HEK293 (cell line): ENCODE measurements around the gene FBL.

Experiments
- CTCF ChIA-PET: fragments of 350-600 bp; formaldehyde crosslinking; extraction: SDS; loops from one replicate; lab custom pipeline; 2021; ENCODE audit warnings: antibody characterized with exemption; lab: Yijun Ruan, JAX
- POLR2A ChIA-PET: fragments of 300-600 bp; formaldehyde crosslinking; extraction: SDS; loops from one replicate; lab custom pipeline; 2020; ENCODE audit warnings: antibody characterized with exemption, inconsistent platforms; lab: Yijun Ruan, JAX
- H3K27ac ChIP-seq: fragments of 200-500 bp; sonication (Bioruptor generic); 2 replicates; pipeline ENCODE4 v1.5.1; 2014; ENCODE audit warnings: low read depth, low read length, control low read depth, inconsistent platforms; ENCODE audit errors: extremely low read depth
- H3K36me3 ChIP-seq, 2 experiments: fragments of 200-500 bp in 1 of 2; sonication (Bioruptor generic) in 1 of 2; 1 replicate in 1 of 2; 2 replicates in 1 of 2; pipeline ENCODE4 v1.5.1; 2014 to 2017; ENCODE audit warnings: inconsistent platforms in 2 of 2, low read length in 2 of 2; ENCODE audit not compliant: control insufficient read depth in 2 of 2, insufficient read depth in 1 of 2
- H3K4me1 ChIP-seq: fragments of 200-500 bp; sonication (Bioruptor generic); 2 replicates; pipeline ENCODE4 v1.5.1; 2014; ENCODE audit warnings: mild to moderate bottlenecking, low read length, inconsistent platforms; ENCODE audit not compliant: control insufficient read depth, insufficient read depth
- H3K4me3 ChIP-seq: 2 replicates; pipeline ENCODE4 v1.5.1; 2011; ENCODE audit warnings: low read depth, mild to moderate bottlenecking, control low read depth, low read length, moderate library complexity
- H3K9me3 ChIP-seq: fragments of 200-500 bp; sonication (Bioruptor generic); 2 replicates; pipeline ENCODE4 v1.5.1; 2014; ENCODE audit warnings: low read depth, low read length, inconsistent platforms; ENCODE audit not compliant: control insufficient read depth, insufficient read depth
- HOXD13 ChIP-seq: sonication (generic); formaldehyde crosslinking; IDR thresholded peaks from 2 replicates; pipeline ENCODE4 v1.8.0; 2022; ENCODE audit warnings: missing genetic modification reagents, borderline replicate concordance
- KLF10 ChIP-seq: fragments of 450-650 bp; IDR thresholded peaks from 2 replicates; pipeline ENCODE4 v1.5.1; 2018; ENCODE audit warnings: missing biosample characterization, mild to moderate bottlenecking, missing genetic modification characterization
- KLF9 ChIP-seq: fragments of 450-650 bp; formaldehyde crosslinking; IDR thresholded peaks from 2 replicates; pipeline ENCODE4 v1.5.1; 2016; ENCODE audit warnings: missing biosample characterization, missing genetic modification characterization, low read depth
- MYNN ChIP-seq: fragments of 450-650 bp; formaldehyde crosslinking; IDR thresholded peaks from 2 replicates; pipeline ENCODE4 v1.5.1; 2016; ENCODE audit warnings: missing biosample characterization, missing genetic modification characterization, borderline replicate concordance
- PATZ1 ChIP-seq: fragments of 450-650 bp; formaldehyde crosslinking; IDR thresholded peaks from 2 replicates; pipeline ENCODE4 v1.5.1; 2016; ENCODE audit warnings: missing biosample characterization, missing genetic modification characterization
- SALL2 ChIP-seq: fragments of 450-650 bp; formaldehyde crosslinking; IDR thresholded peaks from 2 replicates; pipeline ENCODE4 v1.5.0; 2017; ENCODE audit warnings: missing biosample characterization, mild to moderate bottlenecking, missing genetic modification characterization, borderline replicate concordance
- SP7 ChIP-seq: fragments of 450-650 bp; formaldehyde crosslinking; IDR thresholded peaks from 2 replicates; pipeline ENCODE4 v1.5.1; 2016; ENCODE audit warnings: missing biosample characterization, missing genetic modification characterization
- ZBTB8A ChIP-seq: fragments of 450-650 bp; formaldehyde crosslinking; IDR thresholded peaks from 2 replicates; pipeline ENCODE4 v1.5.1; 2016; ENCODE audit warnings: missing biosample characterization, missing genetic modification characterization
- ZNF157 ChIP-seq: fragments of 450-650 bp; formaldehyde crosslinking; IDR thresholded peaks from 2 replicates; pipeline ENCODE4 v1.5.1; 2016; ENCODE audit warnings: missing biosample characterization, missing genetic modification characterization
- ZNF169 ChIP-seq: fragments of 450-650 bp; formaldehyde crosslinking; IDR thresholded peaks from 2 replicates; pipeline ENCODE4 v1.5.1; 2016; ENCODE audit warnings: missing biosample characterization, missing genetic modification characterization
- ZNF175 ChIP-seq: fragments of 450-650 bp; formaldehyde crosslinking; IDR thresholded peaks from 2 replicates; pipeline ENCODE4 v1.5.1; 2016; ENCODE audit warnings: missing biosample characterization, missing genetic modification characterization
- ZNF221 ChIP-seq: fragments of 450-650 bp; formaldehyde crosslinking; IDR thresholded peaks from 2 replicates; pipeline ENCODE4 v1.5.1; 2017; ENCODE audit warnings: missing biosample characterization, missing genetic modification characterization, borderline replicate concordance
- ZNF311 ChIP-seq: fragments of 450-650 bp; formaldehyde crosslinking; IDR thresholded peaks from 2 replicates; pipeline ENCODE4 v1.5.1; 2017; ENCODE audit warnings: missing biosample characterization, missing genetic modification characterization, borderline replicate concordance
- ZNF341 ChIP-seq: fragments of 450-650 bp; formaldehyde crosslinking; IDR thresholded peaks from 2 replicates; pipeline ENCODE4; 2016; ENCODE audit warnings: low read depth, missing biosample characterization, missing genetic modification characterization
- ZNF404 ChIP-seq: fragments of 450-650 bp; formaldehyde crosslinking; IDR thresholded peaks from 2 replicates; pipeline ENCODE4 v1.5.1; 2017; ENCODE audit warnings: missing biosample characterization, missing genetic modification characterization
- ZNF423 ChIP-seq: fragments of 450-650 bp; formaldehyde crosslinking; IDR thresholded peaks from 2 replicates; pipeline ENCODE4 v1.5.1; 2016; ENCODE audit warnings: missing biosample characterization, missing genetic modification characterization
- ZNF473 ChIP-seq: fragments of 450-650 bp; formaldehyde crosslinking; IDR thresholded peaks from 2 replicates; pipeline ENCODE4 v1.5.1; 2017; ENCODE audit warnings: missing biosample characterization, missing genetic modification characterization
- ZNF501 ChIP-seq: fragments of 450-650 bp; formaldehyde crosslinking; IDR thresholded peaks from 2 replicates; pipeline ENCODE4 v1.5.1; 2016; ENCODE audit warnings: missing biosample characterization, missing genetic modification characterization
- ZNF530 ChIP-seq: fragments of 450-650 bp; formaldehyde crosslinking; IDR thresholded peaks from 2 replicates; pipeline ENCODE4 v1.5.1; 2016; ENCODE audit warnings: low read depth, missing biosample characterization, missing genetic modification characterization
- ZNF624 ChIP-seq: fragments of 450-650 bp; formaldehyde crosslinking; IDR thresholded peaks from 2 replicates; pipeline ENCODE4 v1.5.1; 2017; ENCODE audit warnings: missing biosample characterization, missing genetic modification characterization
- ZNF660 ChIP-seq: fragments of 450-650 bp; IDR thresholded peaks from 2 replicates; pipeline ENCODE4 v1.5.1; 2018; ENCODE audit warnings: missing biosample characterization, mild to moderate bottlenecking, missing genetic modification characterization
- ZNF664 ChIP-seq: fragments of 450-650 bp; formaldehyde crosslinking; IDR thresholded peaks from 2 replicates; pipeline ENCODE4 v1.5.1; 2016; ENCODE audit warnings: missing biosample characterization, missing genetic modification characterization
- ZNF76 ChIP-seq: fragments of 450-650 bp; formaldehyde crosslinking; IDR thresholded peaks from 2 replicates; pipeline ENCODE4; 2016; ENCODE audit warnings: low read depth, missing biosample characterization, missing genetic modification characterization, borderline replicate concordance
- ZNF768 ChIP-seq: fragments of 450-650 bp; formaldehyde crosslinking; IDR thresholded peaks from 2 replicates; pipeline ENCODE4 v1.5.1; 2018; ENCODE audit warnings: missing biosample characterization, mild to moderate bottlenecking, missing genetic modification characterization
- ZNF791 ChIP-seq: fragments of 450-650 bp; formaldehyde crosslinking; IDR thresholded peaks from 2 replicates; pipeline ENCODE4 v1.5.1; 2016; ENCODE audit warnings: missing biosample characterization, missing genetic modification characterization
- ZSCAN16 ChIP-seq: fragments of 450-650 bp; formaldehyde crosslinking; IDR thresholded peaks from 2 replicates; pipeline ENCODE4 v1.5.1; 2016; ENCODE audit warnings: missing biosample characterization, missing genetic modification characterization
- TF ChIP-seq, protein P1 (sequence below): fragments of 450-650 bp; formaldehyde crosslinking; IDR thresholded peaks from 2 replicates; pipeline ENCODE4 v1.5.1; 2016; ENCODE audit warnings: missing biosample characterization, missing genetic modification characterization
- TF ChIP-seq, protein P2 (sequence below): fragments of 450-650 bp; formaldehyde crosslinking; IDR thresholded peaks from 2 replicates; pipeline ENCODE4 v1.5.1; 2016; ENCODE audit warnings: missing biosample characterization, missing genetic modification characterization, low read depth
- TF ChIP-seq, protein P3 (sequence below): fragments of 450-650 bp; formaldehyde crosslinking; IDR thresholded peaks from 2 replicates; pipeline ENCODE4 v1.5.1; 2016; ENCODE audit warnings: missing biosample characterization, missing genetic modification characterization

FBL gene

DNA sequence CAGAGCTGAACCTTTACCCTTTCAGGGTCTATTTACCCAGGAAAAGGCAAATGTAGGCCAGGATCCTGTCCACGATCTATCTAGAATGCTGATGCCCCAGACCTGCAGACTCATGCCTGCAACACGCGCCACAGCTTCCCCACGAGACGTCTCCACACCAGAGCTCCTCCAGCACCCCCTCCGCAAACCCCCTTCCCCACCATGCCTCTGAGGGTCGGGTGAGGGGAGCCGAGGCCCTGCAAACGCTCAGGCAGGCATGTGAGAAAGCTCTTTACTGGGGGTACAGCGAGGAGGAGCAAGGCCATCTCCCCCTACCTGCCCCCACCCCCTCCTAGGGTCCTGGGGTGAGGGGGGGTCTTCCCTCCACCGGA is 21.1 kb downstream of the FBL start (continued):
- no peak for TF ChIP-seq ZNF221 (tag by site-specific recombination)
- no peak for TF ChIP-seq ZNF473 (tag by site-specific recombination)

GRCh38 chr19:39824143-39825092 is 21.8 kb downstream of the FBL start:
- ChIA-PET POLR2A (interaction anchor here (1.5 to 2.5 kb wide), 2 partner anchors 9 to 31 kb away, joined by 4 to 28 read pairs; partner anchors contain the start of gene DYRK1B), CTCF (interaction anchor here (0.6 to 9.7 kb wide), 4 partner anchors 19 to 305 kb away, joined by 3 to 102 read pairs (median 4); no protein-coding TSS in a partner anchor)
- Histone ChIP-seq H3K9me3 (no peaks in the 10 kb centered on the region), H3K4me3 (peak overlapping the region; percentile 59), H3K4me1 (peaks cover 12% of the 10 kb centered on the region), H3K27ac (peak overlapping the region; percentile 75), H3K36me3 (peaks cover 41 to 80% of the 10 kb centered on the region in 2 experiments)
- TF ChIP-seq ZNF157 (tag by site-specific recombination), result peak; percentile 30; the same call in 1 of the 2 replicates
- no peak for TF ChIP-seq HOXD13 (CRISPR knock-in tag)
- TF ChIP-seq ZNF660 (tag by site-specific recombination), result peak; percentile 58
- no peak; the same call in 1 of the 2 replicates for TF ChIP-seq ZSCAN16 (tag by site-specific recombination)
- peak; percentile 97 for TF ChIP-seq KLF10 (tag by site-specific recombination)
- peak; percentile 13; the same call in 1 of the 2 replicates for TF ChIP-seq SALL2 (tag by site-specific recombination)
- no peak for TF ChIP-seq ZNF423 (tag by site-specific recombination)
- TF ChIP-seq, protein P1, sequence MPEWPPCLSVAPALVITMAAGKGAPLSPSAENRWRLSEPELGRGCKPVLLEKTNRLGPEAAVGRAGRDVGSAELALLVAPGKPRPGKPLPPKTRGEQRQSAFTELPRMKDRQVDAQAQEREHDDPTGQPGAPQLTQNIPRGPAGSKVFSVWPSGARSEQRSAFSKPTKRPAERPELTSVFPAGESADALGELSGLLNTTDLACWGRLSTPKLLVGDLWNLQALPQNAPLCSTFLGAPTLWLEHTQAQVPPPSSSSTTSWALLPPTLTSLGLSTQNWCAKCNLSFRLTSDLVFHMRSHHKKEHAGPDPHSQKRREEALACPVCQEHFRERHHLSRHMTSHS, result no peak
- no peak; the same call in 1 of the 2 replicates for TF ChIP-seq ZNF624
- no peak; the same call in 1 of the 2 replicates for TF ChIP-seq ZNF664 (tag by site-specific recombination)
- no peak; the same call in 1 of the 2 replicates for TF ChIP-seq MYNN
- TF ChIP-seq ZNF311 (tag by site-specific recombination), result no peak
- peak; percentile 82 for TF ChIP-seq SP7 (tag by site-specific recombination)
- TF ChIP-seq ZBTB8A (tag by site-specific recombination), result peak; percentile 55; the same call in 1 of the 2 replicates
- TF ChIP-seq ZNF501 (tag by site-specific recombination), result peak; percentile 82; the same call in 1 of the 2 replicates
- peak; percentile 57 for TF ChIP-seq PATZ1 (tag by site-specific recombination)
- TF ChIP-seq ZNF175 (tag by site-specific recombination), result no peak
- TF ChIP-seq KLF9 (tag by site-specific recombination), result peak; percentile 76
- no peak for TF ChIP-seq ZNF404 (tag by site-specific recombination)
- peak; percentile 95 for TF ChIP-seq ZNF76 (tag by site-specific recombination)
- TF ChIP-seq ZNF341 (tag by site-specific recombination), result peak; percentile 24; the same call in 1 of the 2 replicates
- TF ChIP-seq, protein P2, sequence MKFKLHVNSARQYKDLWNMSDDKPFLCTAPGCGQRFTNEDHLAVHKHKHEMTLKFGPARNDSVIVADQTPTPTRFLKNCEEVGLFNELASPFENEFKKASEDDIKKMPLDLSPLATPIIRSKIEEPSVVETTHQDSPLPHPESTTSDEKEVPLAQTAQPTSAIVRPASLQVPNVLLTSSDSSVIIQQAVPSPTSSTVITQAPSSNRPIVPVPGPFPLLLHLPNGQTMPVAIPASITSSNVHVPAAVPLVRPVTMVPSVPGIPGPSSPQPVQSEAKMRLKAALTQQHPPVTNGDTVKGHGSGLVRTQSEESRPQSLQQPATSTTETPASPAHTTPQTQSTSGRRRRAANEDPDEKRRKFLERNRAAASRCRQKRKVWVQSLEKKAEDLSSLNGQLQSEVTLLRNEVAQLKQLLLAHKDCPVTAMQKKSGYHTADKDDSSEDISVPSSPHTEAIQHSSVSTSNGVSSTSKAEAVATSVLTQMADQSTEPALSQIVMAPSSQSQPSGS, result no peak
- no peak for TF ChIP-seq ZNF530 (tag by site-specific recombination)
- TF ChIP-seq ZNF768, result no peak
- no peak for TF ChIP-seq ZNF169 (tag by site-specific recombination)
- TF ChIP-seq ZNF791 (tag by site-specific recombination), result no peak
- TF ChIP-seq, protein P3, sequence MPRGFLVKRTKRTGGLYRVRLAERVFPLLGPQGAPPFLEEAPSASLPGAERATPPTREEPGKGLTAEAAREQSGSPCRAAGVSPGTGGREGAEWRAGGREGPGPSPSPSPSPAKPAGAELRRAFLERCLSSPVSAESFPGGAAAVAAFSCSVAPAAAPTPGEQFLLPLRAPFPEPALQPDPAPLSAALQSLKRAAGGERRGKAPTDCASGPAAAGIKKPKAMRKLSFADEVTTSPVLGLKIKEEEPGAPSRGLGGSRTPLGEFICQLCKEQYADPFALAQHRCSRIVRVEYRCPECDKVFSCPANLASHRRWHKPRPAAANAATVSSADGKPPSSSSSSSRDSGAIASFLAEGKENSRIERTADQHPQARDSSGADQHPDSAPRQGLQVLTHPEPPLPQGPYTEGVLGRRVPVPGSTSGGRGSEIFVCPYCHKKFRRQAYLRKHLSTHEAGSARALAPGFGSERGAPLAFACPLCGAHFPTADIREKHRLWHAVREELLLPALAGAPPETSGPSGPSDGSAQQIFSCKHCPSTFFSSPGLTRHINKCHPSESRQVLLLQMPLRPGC, result peak; percentile 34; the same call in 1 of the 2 replicates
